H1 (cell line): ENCODE measurements around the gene PTPRG. TPM values are rescaled to one million over a fixed set of nuclear protein-coding genes. Genes with fewer than 3 reads are reported as not detected.

Experiments used
- GABPA ChIP-seq: IDR thresholded peaks from 2 replicates; pipeline ENCODE4 v1.6.1; 2011; ENCODE audit warnings: mild to moderate bottlenecking, low read length, moderate library complexity, borderline replicate concordance; ENCODE audit not compliant: insufficient read depth
- TAF7 ChIP-seq: optimal IDR thresholded peaks from 2 replicates; pipeline ENCODE3; 2011; ENCODE audit warnings: low read depth, mild to moderate bottlenecking, inconsistent platforms, low read length, moderate library complexity, borderline replicate concordance
- ZNF274 ChIP-seq: IDR thresholded peaks from 2 replicates; pipeline ENCODE4 v1.7.0; 2012; ENCODE audit warnings: low read length, borderline replicate concordance; ENCODE audit errors: extremely low read depth
- polyA plus RNA-seq, 7 experiments: library from polyadenylated mRNA; depleted of rRNA in 3 of 7; stranded (reverse) in 5 of 7; unstranded in 2 of 7; fragments of >200 nt in 5 of 7; fragments of 200-250 nt in 2 of 7; gene quantifications; 1 replicate in 5 of 7; 2 replicates in 1 of 7; 4 replicates in 1 of 7; pipeline versions ENCODE4 v1.2.1 to v1.2.3, GENCODE V29; 2011 to 2013; ENCODE audit warnings: missing spikeins in 2 of 7, mixed read lengths in 2 of 7
- total RNA-seq: library from RNA; stranded (reverse); fragmentation: NEBNext Ultra II Directional; extraction: Animal tissue kit (Norgen Biotek cat#: 25700); gene quantifications from 2 replicates; pipeline ENCODE4 v1.2.1, GENCODE V29; 2021

Gene PTPRG
- total and polyA plus RNA-seq, 2 of the 8 experiments (the other 6 are each of a cell fraction or from before 2014, with no cell fraction given): 23.3 to 96.2 TPM

DNA sequence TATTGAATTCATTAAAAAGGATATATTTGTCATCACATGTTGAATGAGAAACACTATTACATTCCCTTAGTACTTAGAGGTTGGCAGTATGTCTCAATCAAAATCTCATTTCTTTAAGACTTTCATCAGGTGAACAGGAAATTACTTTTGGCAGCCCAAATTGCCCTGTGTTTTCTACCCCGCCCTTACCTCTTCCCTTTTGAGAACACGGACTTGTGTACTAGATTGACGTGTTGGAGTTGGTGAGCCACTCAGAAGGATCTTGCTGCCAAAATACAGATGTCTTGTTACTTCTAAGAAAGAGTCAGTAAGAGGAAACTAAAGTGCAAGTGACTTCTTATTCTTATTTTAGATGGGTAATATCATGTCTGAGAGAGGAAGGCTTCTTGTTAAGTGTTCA, 425.1 kb downstream of the PTPRG start (continued):
- no peak for TF ChIP-seq GABPA
- no peak for TF ChIP-seq TAF7
- TF ChIP-seq ZNF274: no peak
